ENCODE data around the gene NCKAP5.

NCKAP5 gene

GRCh38 chr2:133377599-133377998 is 190.7 kb downstream of the NCKAP5 start:
- Histone ChIP-seq H3K4me1 (ENCODE audit: control extremely low read depth in 1 of 4, control insufficient read depth in 4 of 4, insufficient read depth in 4 of 4, low read length in 3 of 4) (no peaks in the 10 kb centered on the region), H3K4me3 (ENCODE audit: control insufficient read depth in 1 of 7, extremely low read depth in 1 of 7, insufficient read depth in 4 of 7, low read depth in 2 of 7, low read length in 6 of 7) (no peak overlapping the region), H3K36me3 (ENCODE audit: control insufficient read depth in 4 of 4, insufficient read depth in 4 of 4, low read length in 3 of 4) (no peaks in the 10 kb centered on the region), H3K9me3 (ENCODE audit: control extremely low read depth in 1 of 5, control insufficient read depth in 4 of 5, insufficient read depth in 2 of 5, low read depth in 1 of 5, low read length in 4 of 5) (no peaks in the 10 kb centered on the region), H3K27me3 (replicated peaks in 2 of 5; ENCODE audit: control insufficient read depth in 4 of 5, insufficient read depth in 5 of 5, low read length in 4 of 5) (no peaks in the 10 kb centered on the region), H3K27ac (ENCODE audit: insufficient read depth in 1 of 2, low read depth in 1 of 2, low read length in 2 of 2, poor library complexity in 1 of 2, severe bottlenecking in 2 of 2) (no peak overlapping the region)
- 22% methylated on average over 1 of the region's 2 CpGs for WGBS (ENCODE audit: insufficient coverage)
- ChIA-PET CTCF (no interaction called here), POLR2A (no interaction called here)
- no peak for DNase-seq

DNA sequence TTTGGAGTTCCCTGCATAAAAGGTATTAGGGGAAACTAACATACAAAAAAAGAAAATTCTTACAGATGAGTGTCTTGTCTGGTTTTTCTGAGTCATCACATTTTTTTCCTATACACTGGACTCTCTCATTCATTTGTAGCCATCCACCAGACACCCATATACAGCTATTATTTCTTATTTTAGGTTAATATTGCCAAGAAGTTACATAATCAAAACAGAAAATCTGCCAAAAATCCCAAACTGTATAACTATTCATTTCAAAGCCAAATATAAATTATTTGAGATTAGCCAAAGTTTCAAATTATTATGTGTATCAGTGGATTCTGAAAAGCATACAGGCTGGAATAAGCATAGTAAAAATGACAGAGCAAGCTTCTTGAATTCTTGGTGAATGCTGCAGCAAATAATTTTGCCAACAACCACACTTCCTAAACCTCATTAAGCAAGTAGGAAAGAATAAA is 191.2 kb downstream of the NCKAP5 start:
- POLR2A ChIA-PET = no interaction called here
- no peak overlapping the region for H3K4me3 ChIP-seq (ENCODE audit: control insufficient read depth in 1 of 7, extremely low read depth in 1 of 7, insufficient read depth in 4 of 7, low read depth in 2 of 7, low read length in 6 of 7)
- no peak overlapping the region for H3K27ac ChIP-seq (ENCODE audit: insufficient read depth in 1 of 2, low read depth in 1 of 2, low read length in 2 of 2, poor library complexity in 1 of 2, severe bottlenecking in 2 of 2)
- no peaks in the 10 kb centered on the region for H3K4me1 ChIP-seq (ENCODE audit: control extremely low read depth in 1 of 4, control insufficient read depth in 4 of 4, insufficient read depth in 4 of 4, low read length in 3 of 4)
- CTCF ChIA-PET = no interaction called here
- no peaks in the 10 kb centered on the region for H3K27me3 ChIP-seq (replicated peaks in 2 of 5; ENCODE audit: control insufficient read depth in 4 of 5, insufficient read depth in 5 of 5, low read length in 4 of 5)
- no peak for DNase-seq
- no peaks in the 10 kb centered on the region for H3K36me3 ChIP-seq (ENCODE audit: control insufficient read depth in 4 of 4, insufficient read depth in 4 of 4, low read length in 3 of 4)
- H3K9me3 ChIP-seq (ENCODE audit: control extremely low read depth in 1 of 5, control insufficient read depth in 4 of 5, insufficient read depth in 2 of 5, low read depth in 1 of 5, low read length in 4 of 5) = no peaks in the 10 kb centered on the region

DNA sequence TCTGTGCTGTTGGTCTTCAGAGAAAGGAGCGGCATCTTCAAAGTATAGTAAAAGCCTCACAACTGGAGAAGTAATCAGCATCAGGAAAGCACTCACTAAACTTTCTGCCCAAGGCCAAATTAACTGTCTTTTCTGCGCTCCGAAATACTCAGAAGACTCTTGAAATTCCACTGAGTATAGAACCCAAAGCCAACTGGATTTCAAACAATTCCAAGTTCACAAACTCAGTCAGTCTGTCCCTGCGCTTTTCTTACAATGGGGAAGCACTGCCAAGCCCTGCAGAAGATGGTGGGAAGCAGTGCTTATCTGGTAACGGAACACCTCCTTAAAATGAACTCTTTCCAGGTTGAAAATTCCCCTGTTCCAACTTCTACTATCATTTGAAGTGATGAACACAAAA is 193.5 kb downstream of the NCKAP5 start:
- POLR2A ChIA-PET = no interaction called here

DNA sequence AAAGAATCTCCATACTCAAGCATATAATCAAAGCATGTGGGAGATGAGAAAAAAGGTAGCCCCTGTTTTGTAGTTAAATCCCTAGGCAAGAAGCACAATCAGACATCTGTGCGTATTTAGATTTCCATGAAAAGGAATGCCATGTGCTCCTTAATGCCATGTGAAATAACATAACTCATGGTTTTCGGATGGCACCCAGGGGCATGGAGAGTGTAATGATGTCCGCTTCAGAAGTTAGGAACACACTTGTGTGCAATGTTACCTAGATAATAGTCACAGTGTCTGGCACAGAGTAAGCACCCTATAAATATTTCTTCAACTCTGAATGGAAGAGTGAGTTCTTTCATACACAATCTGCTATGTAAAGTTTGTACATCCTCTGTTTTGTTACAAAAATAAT is 197.0 kb downstream of the NCKAP5 start:
- ChIA-PET POLR2A (no interaction called here), CTCF (no interaction called here)
- H3K27ac ChIP-seq (ENCODE audit: insufficient read depth in 1 of 2, low read depth in 1 of 2, low read length in 2 of 2, poor library complexity in 1 of 2, severe bottlenecking in 2 of 2) = no peak overlapping the region
- H3K27me3 ChIP-seq (replicated peaks in 2 of 5; ENCODE audit: control insufficient read depth in 4 of 5, insufficient read depth in 5 of 5, low read length in 4 of 5) = no peaks in the 10 kb centered on the region
- WGBS (ENCODE audit: insufficient coverage) = 100% methylated on average over 2 of the region's 3 CpGs
- no peaks in the 10 kb centered on the region for H3K9me3 ChIP-seq (ENCODE audit: control extremely low read depth in 1 of 5, control insufficient read depth in 4 of 5, insufficient read depth in 2 of 5, low read depth in 1 of 5, low read length in 4 of 5)
- H3K4me3 ChIP-seq (ENCODE audit: control insufficient read depth in 1 of 7, extremely low read depth in 1 of 7, insufficient read depth in 4 of 7, low read depth in 2 of 7, low read length in 6 of 7) = no peak overlapping the region
- no peaks in the 10 kb centered on the region for H3K4me1 ChIP-seq (ENCODE audit: control extremely low read depth in 1 of 4, control insufficient read depth in 4 of 4, insufficient read depth in 4 of 4, low read length in 3 of 4)
- DNase-seq = no peak
- no peaks in the 10 kb centered on the region for H3K36me3 ChIP-seq (ENCODE audit: control insufficient read depth in 4 of 4, insufficient read depth in 4 of 4, low read length in 3 of 4)

More for the DNA sequence above, 193.5 kb downstream of the NCKAP5 start:
- H3K27me3 ChIP-seq (replicated peaks in 2 of 5; ENCODE audit: control insufficient read depth in 4 of 5, insufficient read depth in 5 of 5, low read length in 4 of 5) = no peaks in the 10 kb centered on the region
- H3K9me3 ChIP-seq (ENCODE audit: control extremely low read depth in 1 of 5, control insufficient read depth in 4 of 5, insufficient read depth in 2 of 5, low read depth in 1 of 5, low read length in 4 of 5) = no peaks in the 10 kb centered on the region
- no peak overlapping the region for H3K4me3 ChIP-seq (ENCODE audit: control insufficient read depth in 1 of 7, extremely low read depth in 1 of 7, insufficient read depth in 4 of 7, low read depth in 2 of 7, low read length in 6 of 7)
- WGBS (ENCODE audit: insufficient coverage) = 96% methylated on average over 5 of the region's 5 CpGs
- CTCF ChIA-PET = no interaction called here
- no peak overlapping the region for H3K27ac ChIP-seq (ENCODE audit: insufficient read depth in 1 of 2, low read depth in 1 of 2, low read length in 2 of 2, poor library complexity in 1 of 2, severe bottlenecking in 2 of 2)
- no peaks in the 10 kb centered on the region for H3K4me1 ChIP-seq (ENCODE audit: control extremely low read depth in 1 of 4, control insufficient read depth in 4 of 4, insufficient read depth in 4 of 4, low read length in 3 of 4)
- no peaks in the 10 kb centered on the region for H3K36me3 ChIP-seq (ENCODE audit: control insufficient read depth in 4 of 4, insufficient read depth in 4 of 4, low read length in 3 of 4)
- no peak for DNase-seq

- no peaks in the 10 kb centered on the region for H3K27me3 ChIP-seq (replicated peaks in 2 of 5; ENCODE audit: control insufficient read depth in 4 of 5, insufficient read depth in 5 of 5, low read length in 4 of 5)
- CTCF ChIA-PET = no interaction called here
- POLR2A ChIA-PET = no interaction called here
- H3K4me3 ChIP-seq (ENCODE audit: control insufficient read depth in 1 of 7, extremely low read depth in 1 of 7, insufficient read depth in 4 of 7, low read depth in 2 of 7, low read length in 6 of 7) = no peak overlapping the region
- DNase-seq = no peak
- H3K9me3 ChIP-seq (ENCODE audit: control extremely low read depth in 1 of 5, control insufficient read depth in 4 of 5, insufficient read depth in 2 of 5, low read depth in 1 of 5, low read length in 4 of 5) = no peaks in the 10 kb centered on the region
- WGBS (ENCODE audit: insufficient coverage) = 90% methylated on average over 1 of the region's 3 CpGs
- no peaks in the 10 kb centered on the region for H3K4me1 ChIP-seq (ENCODE audit: control extremely low read depth in 1 of 4, control insufficient read depth in 4 of 4, insufficient read depth in 4 of 4, low read length in 3 of 4)
- H3K36me3 ChIP-seq (ENCODE audit: control insufficient read depth in 4 of 4, insufficient read depth in 4 of 4, low read length in 3 of 4) = no peaks in the 10 kb centered on the region
- no peak overlapping the region for H3K27ac ChIP-seq (ENCODE audit: insufficient read depth in 1 of 2, low read depth in 1 of 2, low read length in 2 of 2, poor library complexity in 1 of 2, severe bottlenecking in 2 of 2)
Observed at GRCh38 chr2:133369901-133370658, 198.2 kb downstream of the NCKAP5 start.

GRCh38 chr2:133365117-133365516 is 203.1 kb downstream of the NCKAP5 start:
- ChIA-PET CTCF (no interaction called here), POLR2A (no interaction called here)
- WGBS (ENCODE audit: insufficient coverage) = no CpG with 5 or more reads among the region's 1 CpG

GRCh38 chr2:133364636-133365035 is 203.6 kb downstream of the NCKAP5 start:
- CTCF ChIA-PET = no interaction called here
- Histone ChIP-seq H3K4me3 (ENCODE audit: control insufficient read depth in 1 of 7, extremely low read depth in 1 of 7, insufficient read depth in 4 of 7, low read depth in 2 of 7, low read length in 6 of 7) (no peak overlapping the region), H3K27me3 (replicated peaks in 2 of 5; ENCODE audit: control insufficient read depth in 4 of 5, insufficient read depth in 5 of 5, low read length in 4 of 5) (no peaks in the 10 kb centered on the region), H3K4me1 (ENCODE audit: control extremely low read depth in 1 of 4, control insufficient read depth in 4 of 4, insufficient read depth in 4 of 4, low read length in 3 of 4) (no peaks in the 10 kb centered on the region), H3K27ac (ENCODE audit: insufficient read depth in 1 of 2, low read depth in 1 of 2, low read length in 2 of 2, poor library complexity in 1 of 2, severe bottlenecking in 2 of 2) (no peak overlapping the region), H3K9me3 (ENCODE audit: control extremely low read depth in 1 of 5, control insufficient read depth in 4 of 5, insufficient read depth in 2 of 5, low read depth in 1 of 5, low read length in 4 of 5) (no peaks in the 10 kb centered on the region), H3K36me3 (ENCODE audit: control insufficient read depth in 4 of 4, insufficient read depth in 4 of 4, low read length in 3 of 4) (no peaks in the 10 kb centered on the region)
- 74% methylated on average over 2 of the region's 3 CpGs for WGBS (ENCODE audit: insufficient coverage)
- DNase-seq = no peak
- POLR2A ChIA-PET = no interaction called here

More at GRCh38 chr2:133365117-133365516, 203.1 kb downstream of the NCKAP5 start:
- DNase-seq = no peak
- Histone ChIP-seq H3K27ac (ENCODE audit: insufficient read depth in 1 of 2, low read depth in 1 of 2, low read length in 2 of 2, poor library complexity in 1 of 2, severe bottlenecking in 2 of 2) (no peak overlapping the region), H3K36me3 (ENCODE audit: control insufficient read depth in 4 of 4, insufficient read depth in 4 of 4, low read length in 3 of 4) (no peaks in the 10 kb centered on the region), H3K4me1 (ENCODE audit: control extremely low read depth in 1 of 4, control insufficient read depth in 4 of 4, insufficient read depth in 4 of 4, low read length in 3 of 4) (no peaks in the 10 kb centered on the region), H3K4me3 (ENCODE audit: control insufficient read depth in 1 of 7, extremely low read depth in 1 of 7, insufficient read depth in 4 of 7, low read depth in 2 of 7, low read length in 6 of 7) (no peak overlapping the region), H3K9me3 (ENCODE audit: control extremely low read depth in 1 of 5, control insufficient read depth in 4 of 5, insufficient read depth in 2 of 5, low read depth in 1 of 5, low read length in 4 of 5) (no peaks in the 10 kb centered on the region), H3K27me3 (replicated peaks in 2 of 5; ENCODE audit: control insufficient read depth in 4 of 5, insufficient read depth in 5 of 5, low read length in 4 of 5) (no peaks in the 10 kb centered on the region)

All from common myeloid progenitor, CD34-positive (primary cell).